ENCODE measurements around the gene ABCA12.

ABCA12 gene

DNA sequence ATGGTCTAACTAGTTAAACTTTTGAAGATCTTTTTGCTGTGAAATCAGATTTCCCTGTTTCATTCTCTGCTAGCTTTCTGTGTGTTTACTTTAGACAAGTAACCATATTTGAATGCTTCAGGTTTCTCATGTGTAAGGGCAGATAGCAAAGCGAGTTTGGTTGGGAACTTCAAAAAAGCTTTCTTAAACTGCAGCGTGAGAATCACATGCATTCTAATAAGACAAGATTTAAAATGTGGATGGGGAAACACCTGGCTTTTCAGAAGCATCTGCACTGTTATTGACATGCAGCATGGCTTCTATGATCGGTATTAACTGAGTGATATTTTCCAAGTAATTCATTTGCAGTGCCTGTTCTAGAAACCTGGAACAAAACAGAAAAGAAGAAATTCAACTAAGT is 119.3 kb downstream of the ABCA12 start:
- Mint-ChIP-seq H3K4me1 (ENCODE audit: low read depth in 2 of 2) (no peaks in the 10 kb centered on the region), H3K9me3 (no peaks in the 10 kb centered on the region), H3K4me3 (no peak overlapping the region), H3K36me3 (ENCODE audit: insufficient read depth) (no peaks in the 10 kb centered on the region), H3K27ac (no peak overlapping the region), H3K27me3 (no peaks in the 10 kb centered on the region)
- ATAC-seq (replicated peaks) (no peak), DNase-seq (no peak)

DNA sequence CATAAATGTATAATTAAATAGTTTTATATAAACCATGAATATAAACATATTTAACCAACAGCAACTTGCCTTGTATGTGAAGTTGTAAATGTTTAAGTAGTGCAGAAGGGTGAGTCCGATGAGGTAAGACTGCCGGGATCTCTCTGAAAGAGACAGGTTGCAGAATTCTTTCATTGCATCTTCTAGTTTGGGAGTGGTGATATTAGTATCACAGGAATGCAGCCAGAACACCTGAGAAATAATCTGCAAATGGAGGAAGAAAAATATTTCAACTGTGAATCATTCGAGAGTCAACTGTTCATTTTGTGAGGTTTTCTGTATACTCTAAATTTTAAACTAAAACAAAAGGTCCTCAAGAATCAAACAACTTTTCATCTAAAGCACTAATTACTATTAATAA is 123.0 kb downstream of the ABCA12 start:
- Mint-ChIP-seq H3K27ac (no peak overlapping the region), H3K4me3 (no peak overlapping the region), H3K27me3 (no peaks in the 10 kb centered on the region), H3K4me1 (ENCODE audit: low read depth in 2 of 2) (no peaks in the 10 kb centered on the region), H3K9me3 (no peaks in the 10 kb centered on the region), H3K36me3 (ENCODE audit: insufficient read depth) (no peaks in the 10 kb centered on the region)
- ATAC-seq (replicated peaks) (no peak), DNase-seq (no peak)

DNA sequence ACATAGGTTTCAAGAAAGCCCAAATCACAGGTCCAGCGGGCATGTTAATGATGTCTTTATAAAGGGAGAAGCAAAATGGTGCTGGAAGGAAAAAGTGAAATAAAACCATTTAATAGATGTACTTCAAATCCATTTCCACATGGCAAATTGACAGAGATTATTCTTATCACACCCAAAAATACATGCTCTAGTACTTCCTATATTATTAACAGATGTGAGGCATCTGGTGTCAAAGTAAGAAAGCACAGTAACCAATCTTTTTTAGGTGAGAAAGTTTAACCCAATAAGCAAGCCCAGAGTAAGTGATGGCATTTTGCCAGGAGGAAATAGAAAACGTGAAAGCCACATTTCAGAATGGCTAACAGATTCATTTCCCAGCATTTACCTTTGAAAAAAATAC is 128.0 kb downstream of the ABCA12 start:
- H3K27me3 Mint-ChIP-seq, result no peaks in the 10 kb centered on the region
- H3K4me3 Mint-ChIP-seq, result no peak overlapping the region
- no peak for ATAC-seq (replicated peaks)

DNA sequence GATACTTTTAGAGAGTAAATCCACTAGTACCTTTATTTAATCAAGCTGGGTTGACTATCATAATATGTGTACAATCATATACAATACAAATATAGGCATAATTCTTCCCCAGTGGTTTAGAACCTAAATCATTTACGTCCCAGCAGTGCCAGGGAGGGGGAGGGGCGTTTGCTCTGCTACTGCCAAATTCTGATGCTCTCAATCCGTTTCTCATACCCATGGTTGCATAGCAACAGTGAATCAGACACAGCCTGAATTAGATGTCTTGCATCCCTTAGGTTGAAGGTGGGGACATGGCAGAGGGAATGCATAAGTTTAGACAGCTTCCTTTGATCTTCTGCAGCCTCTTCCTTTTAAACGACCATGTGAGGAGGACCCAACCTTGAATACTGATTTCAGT is 135.4 kb downstream of the ABCA12 start:
- no peak overlapping the region for H3K4me3 Mint-ChIP-seq
- H3K9me3 Mint-ChIP-seq, result no peaks in the 10 kb centered on the region
- ATAC-seq (replicated peaks) (no peak), DNase-seq (no peak)
- no peak overlapping the region for H3K27ac Mint-ChIP-seq
- H3K27me3 Mint-ChIP-seq, result no peaks in the 10 kb centered on the region
- no peaks in the 10 kb centered on the region for H3K4me1 Mint-ChIP-seq (ENCODE audit: low read depth in 2 of 2)
- H3K36me3 Mint-ChIP-seq (ENCODE audit: insufficient read depth), result no peaks in the 10 kb centered on the region

More for the DNA sequence above, 128.0 kb downstream of the ABCA12 start:
- DNase-seq, result no peak
- no peak overlapping the region for H3K27ac Mint-ChIP-seq
- H3K36me3 Mint-ChIP-seq (ENCODE audit: insufficient read depth), result no peaks in the 10 kb centered on the region
- no peaks in the 10 kb centered on the region for H3K4me1 Mint-ChIP-seq (ENCODE audit: low read depth in 2 of 2)
- H3K9me3 Mint-ChIP-seq, result no peaks in the 10 kb centered on the region

DNA sequence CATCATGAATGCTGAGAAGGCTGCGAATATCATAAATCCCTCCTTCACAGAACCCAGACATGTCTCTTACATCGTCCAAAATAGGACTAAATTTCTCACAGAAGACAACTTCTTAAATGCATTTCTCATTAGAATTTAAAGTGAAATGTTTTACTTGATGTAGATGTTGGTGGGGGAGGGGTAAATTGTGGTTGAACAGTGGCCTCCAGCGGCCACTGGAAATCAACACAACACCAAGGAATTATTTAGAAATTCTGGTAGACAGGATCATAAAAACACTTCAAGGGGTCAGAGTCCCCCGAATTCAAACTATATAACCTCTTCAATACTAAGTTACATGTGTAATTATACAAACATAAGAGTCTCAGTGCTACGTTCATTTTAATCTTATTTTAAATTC is 135.9 kb downstream of the ABCA12 start:
- no peaks in the 10 kb centered on the region for H3K4me1 Mint-ChIP-seq (ENCODE audit: low read depth in 2 of 2)
- H3K27me3 Mint-ChIP-seq, result no peaks in the 10 kb centered on the region
- no peak overlapping the region for H3K4me3 Mint-ChIP-seq
- ATAC-seq (replicated peaks), result no peak
- DNase-seq, result no peak
- H3K36me3 Mint-ChIP-seq (ENCODE audit: insufficient read depth), result no peaks in the 10 kb centered on the region
- no peak overlapping the region for H3K27ac Mint-ChIP-seq
- no peaks in the 10 kb centered on the region for H3K9me3 Mint-ChIP-seq

DNA sequence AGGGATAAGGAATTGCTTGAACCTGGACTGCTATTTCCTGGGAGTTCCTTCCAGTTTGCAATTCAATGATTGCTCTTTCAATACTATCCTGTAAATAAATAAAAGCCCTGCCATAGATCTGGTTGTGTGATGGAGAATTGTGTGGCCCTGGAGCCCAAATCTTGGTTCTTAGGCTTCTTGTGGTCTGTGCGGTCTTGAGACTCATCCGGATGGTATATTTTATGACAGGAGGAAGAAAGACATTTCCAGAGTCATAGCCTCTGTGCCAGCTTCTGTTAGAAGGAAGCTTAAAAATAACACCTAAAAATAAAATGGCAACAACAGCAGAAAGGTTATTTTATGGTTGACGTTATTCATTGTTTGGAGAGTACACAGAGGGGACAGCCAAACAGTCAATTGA is 137.7 kb downstream of the ABCA12 start:
- Mint-ChIP-seq H3K27ac (no peak overlapping the region), H3K9me3 (no peaks in the 10 kb centered on the region), H3K36me3 (ENCODE audit: insufficient read depth) (no peaks in the 10 kb centered on the region), H3K27me3 (no peaks in the 10 kb centered on the region), H3K4me3 (no peak overlapping the region), H3K4me1 (ENCODE audit: low read depth in 2 of 2) (no peaks in the 10 kb centered on the region)
- DNase-seq, result no peak
- no peak for ATAC-seq (replicated peaks)

DNA sequence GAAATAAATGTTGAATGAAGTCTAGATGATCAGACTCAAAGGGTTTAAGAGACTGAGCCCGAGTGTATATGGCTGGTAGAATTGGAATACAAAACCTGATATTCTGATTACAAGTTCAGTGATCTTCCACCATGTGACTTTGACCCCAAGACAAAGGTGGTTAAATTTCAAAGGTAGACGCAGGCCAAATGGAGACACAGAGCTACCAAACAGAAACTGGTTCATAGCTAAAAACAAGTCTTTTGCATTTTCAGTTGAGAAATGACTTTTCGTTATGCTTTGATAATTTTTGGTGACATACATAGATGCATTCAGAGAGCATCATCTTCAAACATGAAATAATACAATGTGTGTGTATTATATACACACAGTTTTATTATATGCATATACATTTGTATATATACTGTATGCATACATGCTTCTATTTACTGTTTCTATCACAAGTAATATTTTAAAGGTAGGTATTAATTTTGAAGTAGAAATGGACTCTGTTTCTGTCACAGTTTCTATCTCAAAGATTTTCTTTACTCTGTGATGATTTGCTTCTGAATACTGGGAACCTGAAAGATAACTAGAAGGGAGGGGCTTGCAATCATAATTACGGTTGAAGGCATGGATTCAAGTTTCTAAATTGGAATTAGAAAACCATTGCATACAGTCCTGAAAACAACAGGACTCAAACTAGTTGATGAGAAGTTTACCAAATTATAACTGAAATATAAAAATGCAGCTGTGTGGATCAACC is 142.3 kb downstream of the ABCA12 start:
- ATAC-seq (replicated peaks) (no peak), DNase-seq (no peak)
- no peak overlapping the region for H3K27ac Mint-ChIP-seq
- no peaks in the 10 kb centered on the region for H3K36me3 Mint-ChIP-seq (ENCODE audit: insufficient read depth)
- H3K4me3 Mint-ChIP-seq, result no peak overlapping the region
- H3K9me3 Mint-ChIP-seq, result no peaks in the 10 kb centered on the region
- H3K4me1 Mint-ChIP-seq (ENCODE audit: low read depth in 2 of 2), result no peaks in the 10 kb centered on the region
- no peaks in the 10 kb centered on the region for H3K27me3 Mint-ChIP-seq

DNA sequence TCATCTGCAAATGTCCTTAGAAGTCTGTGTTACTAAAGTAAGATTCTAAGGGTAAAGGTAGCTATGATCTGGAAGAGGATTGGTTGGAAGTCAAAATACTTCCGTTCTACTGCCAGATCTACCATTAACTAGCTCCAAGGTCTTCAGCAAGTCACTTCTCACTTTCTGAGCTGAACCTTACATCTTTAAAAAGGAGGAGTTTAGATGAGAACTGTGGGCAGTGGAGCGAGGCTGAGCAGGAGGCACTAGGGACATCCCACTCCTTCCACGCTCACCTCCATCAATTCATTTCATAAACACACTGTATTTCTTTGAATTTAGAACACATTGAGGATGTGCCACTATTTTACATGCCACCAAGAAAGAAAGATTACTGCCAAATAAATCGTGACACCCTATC is 143.0 kb downstream of the ABCA12 start:
- H3K9me3 Mint-ChIP-seq, result no peaks in the 10 kb centered on the region
- ATAC-seq (replicated peaks) (no peak), DNase-seq (no peak)
- no peaks in the 10 kb centered on the region for H3K36me3 Mint-ChIP-seq (ENCODE audit: insufficient read depth)
- H3K4me1 Mint-ChIP-seq (ENCODE audit: low read depth in 2 of 2), result no peaks in the 10 kb centered on the region
- no peak overlapping the region for H3K27ac Mint-ChIP-seq
- no peak overlapping the region for H3K4me3 Mint-ChIP-seq
- no peaks in the 10 kb centered on the region for H3K27me3 Mint-ChIP-seq

DNA sequence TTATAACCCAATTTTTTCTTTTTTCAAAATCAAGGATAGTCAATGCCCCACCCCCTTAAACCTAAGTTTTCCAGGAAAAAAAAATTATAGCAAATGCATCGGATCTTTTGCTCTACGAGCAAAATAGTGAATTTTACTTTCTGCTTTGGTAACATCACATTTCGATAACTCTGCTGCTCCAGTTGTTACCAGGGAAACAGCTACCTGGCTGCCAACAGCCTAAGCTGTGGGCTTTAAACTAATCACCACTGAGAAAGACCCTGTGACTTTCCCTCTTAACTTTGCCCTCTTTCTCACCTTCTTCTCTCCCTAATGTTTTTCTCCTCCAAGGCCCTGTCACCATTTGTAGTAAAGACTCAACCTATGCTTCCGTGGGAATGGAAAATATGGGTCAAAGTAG is 145.5 kb downstream of the ABCA12 start:
- Mint-ChIP-seq H3K4me3 (no peak overlapping the region), H3K27ac (no peak overlapping the region), H3K27me3 (no peaks in the 10 kb centered on the region), H3K4me1 (ENCODE audit: low read depth in 2 of 2) (no peaks in the 10 kb centered on the region), H3K9me3 (no peaks in the 10 kb centered on the region), H3K36me3 (ENCODE audit: insufficient read depth) (no peaks in the 10 kb centered on the region)
- DNase-seq (no peak), ATAC-seq (replicated peaks) (no peak)

DNA sequence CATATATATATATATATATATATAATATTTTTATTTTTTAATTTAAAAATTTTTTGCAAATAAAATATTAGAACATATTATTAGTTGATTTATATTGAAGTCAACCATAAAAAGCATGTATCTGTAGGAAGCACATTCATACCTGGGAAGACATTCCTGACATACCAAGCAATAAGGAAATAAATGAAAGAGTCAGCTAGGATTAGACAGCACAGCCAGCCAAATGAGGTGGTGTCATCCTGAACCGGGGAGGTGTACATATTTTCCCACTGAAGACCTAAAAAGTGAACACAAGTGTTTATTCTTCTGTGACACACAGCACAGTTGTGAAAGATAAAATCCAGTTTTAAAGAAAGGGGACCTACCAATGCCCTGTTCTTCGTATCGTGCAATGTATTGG is 149.2 kb downstream of the ABCA12 start:
- no peaks in the 10 kb centered on the region for H3K4me1 Mint-ChIP-seq (ENCODE audit: low read depth in 2 of 2)

DNA sequence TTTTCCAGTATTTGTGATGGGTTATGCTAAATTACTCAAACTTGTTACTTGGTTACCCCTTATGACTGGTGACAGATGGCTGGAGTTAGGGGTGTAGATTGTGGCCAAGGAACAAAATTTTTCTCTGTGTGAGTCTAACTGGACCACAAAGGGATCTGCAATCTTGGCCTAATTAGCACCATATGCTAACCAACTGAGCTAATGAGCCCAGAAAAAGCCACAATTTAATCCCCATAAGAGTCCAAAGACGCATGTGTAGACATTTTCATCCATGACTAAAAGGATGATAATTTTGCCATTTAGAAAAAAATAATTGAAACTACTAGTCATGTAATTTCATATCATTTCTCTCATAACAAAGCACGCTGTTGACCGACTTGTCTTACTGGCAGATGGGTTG is 151.2 kb downstream of the ABCA12 start:
- H3K4me1 Mint-ChIP-seq (ENCODE audit: low read depth in 2 of 2), result no peaks in the 10 kb centered on the region

More for the DNA sequence above, 149.2 kb downstream of the ABCA12 start:
- ATAC-seq (replicated peaks) (no peak), DNase-seq (no peak)
- no peak overlapping the region for H3K27ac Mint-ChIP-seq
- H3K9me3 Mint-ChIP-seq, result peaks cover 0 to 2% of the 10 kb centered on the region in 2 donors
- no peaks in the 10 kb centered on the region for H3K27me3 Mint-ChIP-seq
- no peak overlapping the region for H3K4me3 Mint-ChIP-seq
- no peaks in the 10 kb centered on the region for H3K36me3 Mint-ChIP-seq (ENCODE audit: insufficient read depth)

DNA sequence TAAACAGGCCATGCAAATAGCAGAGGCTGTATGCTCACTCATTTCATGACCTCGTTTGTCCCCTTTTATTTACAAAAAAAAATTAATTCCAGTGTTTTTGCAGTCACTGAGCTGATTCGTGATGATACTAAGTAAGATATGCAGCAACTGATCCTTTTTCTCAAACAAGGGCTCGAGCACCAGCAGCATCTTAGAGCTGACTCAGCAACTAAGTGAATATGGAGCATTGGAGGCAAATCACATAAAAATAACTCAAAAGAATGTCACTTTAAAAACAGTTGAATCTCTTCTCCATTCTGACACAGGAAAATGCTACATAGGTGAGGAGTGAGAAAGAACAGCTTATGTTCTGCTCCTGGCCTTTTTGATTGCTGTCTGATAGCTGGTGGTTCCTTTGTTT is 152.8 kb downstream of the ABCA12 start:
- DNase-seq (no peak), ATAC-seq (replicated peaks) (no peak)
- H3K9me3 Mint-ChIP-seq, result peaks cover 0 to 2% of the 10 kb centered on the region in 2 donors
- no peak overlapping the region for H3K27ac Mint-ChIP-seq
- H3K4me1 Mint-ChIP-seq (ENCODE audit: low read depth in 2 of 2), result no peaks in the 10 kb centered on the region
- no peak overlapping the region for H3K4me3 Mint-ChIP-seq
- H3K27me3 Mint-ChIP-seq, result no peaks in the 10 kb centered on the region
- H3K36me3 Mint-ChIP-seq (ENCODE audit: insufficient read depth), result no peaks in the 10 kb centered on the region

More for the DNA sequence above, 151.2 kb downstream of the ABCA12 start:
- Mint-ChIP-seq H3K27ac (no peak overlapping the region), H3K36me3 (ENCODE audit: insufficient read depth) (no peaks in the 10 kb centered on the region), H3K27me3 (no peaks in the 10 kb centered on the region), H3K9me3 (peaks cover 0 to 2% of the 10 kb centered on the region in 2 donors), H3K4me3 (no peak overlapping the region)
- DNase-seq (no peak), ATAC-seq (replicated peaks) (no peak)

DNA sequence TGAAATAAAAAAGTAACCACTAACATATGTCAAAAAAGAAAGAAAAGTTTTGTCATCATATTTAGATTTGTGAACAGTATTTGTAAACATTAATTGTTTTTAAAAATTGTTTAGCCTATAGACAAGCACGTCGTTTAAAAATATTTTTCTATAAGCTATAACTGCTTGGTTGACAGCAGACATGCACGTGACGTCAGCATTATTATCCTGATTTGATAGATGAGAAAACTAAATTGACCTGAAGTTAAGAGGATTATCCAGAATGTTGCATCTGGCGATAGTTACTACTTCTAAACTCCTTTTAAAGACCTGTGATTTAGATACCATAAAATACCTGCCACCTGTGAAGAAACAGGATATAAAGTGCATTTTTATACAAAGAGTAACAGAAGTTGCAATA is 172.0 kb downstream of the ABCA12 start:
- DNase-seq, result no peak
- Mint-ChIP-seq H3K27ac (no peak overlapping the region), H3K4me1 (ENCODE audit: low read depth in 2 of 2) (no peaks in the 10 kb centered on the region), H3K36me3 (ENCODE audit: insufficient read depth) (no peaks in the 10 kb centered on the region), H3K9me3 (peaks cover 2 to 6% of the 10 kb centered on the region in 2 donors), H3K27me3 (peaks cover 0 to 10% of the 10 kb centered on the region in 2 donors), H3K4me3 (no peak overlapping the region)
- ATAC-seq (replicated peaks), result no peak

DNA sequence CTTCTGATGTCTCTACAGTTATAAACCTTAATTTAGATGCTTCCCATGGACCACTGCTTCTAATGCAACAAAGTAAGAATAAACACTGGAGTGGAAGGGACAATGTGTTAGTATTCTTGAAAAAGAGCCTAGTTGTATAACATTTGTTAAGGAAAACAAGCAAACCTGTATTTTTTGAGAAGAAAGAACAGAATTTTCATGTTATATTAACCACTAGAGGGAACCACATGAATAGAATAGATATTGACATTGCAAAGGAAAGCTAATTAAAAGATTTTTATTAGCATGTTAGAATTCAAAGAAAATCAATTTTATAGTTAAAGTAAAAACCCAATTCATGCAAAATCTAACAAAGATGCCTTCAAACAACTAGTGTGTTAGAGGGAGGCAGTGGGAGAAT is 177.7 kb downstream of the ABCA12 start:
- DNase-seq (no peak), ATAC-seq (replicated peaks) (no peak)
- Mint-ChIP-seq H3K36me3 (ENCODE audit: insufficient read depth) (no peaks in the 10 kb centered on the region), H3K27ac (no peak overlapping the region), H3K4me3 (no peak overlapping the region), H3K27me3 (peaks cover 0 to 10% of the 10 kb centered on the region in 2 donors), H3K4me1 (ENCODE audit: low read depth in 2 of 2) (no peaks in the 10 kb centered on the region), H3K9me3 (peaks cover 2 to 6% of the 10 kb centered on the region in 2 donors)

DNA sequence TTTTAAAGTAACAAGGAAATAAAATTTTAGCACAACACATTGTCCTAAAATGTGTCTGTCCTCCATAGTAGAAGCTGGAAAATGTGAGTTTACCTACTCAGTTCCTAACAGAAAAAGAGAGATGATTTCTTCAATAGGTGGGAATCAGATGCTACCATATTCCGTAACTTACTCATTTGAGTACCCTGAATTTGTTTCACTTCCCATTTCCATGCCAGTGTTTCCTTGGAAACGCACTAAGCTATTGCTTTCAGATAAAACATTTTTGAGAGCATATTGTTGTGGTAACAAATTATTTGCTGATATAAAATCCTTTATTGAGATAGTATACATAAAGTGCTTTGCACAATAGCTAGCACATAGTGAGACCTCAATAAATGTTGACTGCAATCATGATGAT is 191.5 kb downstream of the ABCA12 start:
- no peak overlapping the region for H3K4me3 Mint-ChIP-seq
- H3K36me3 Mint-ChIP-seq (ENCODE audit: insufficient read depth), result no peaks in the 10 kb centered on the region
- H3K27me3 Mint-ChIP-seq, result no peaks in the 10 kb centered on the region
- no peaks in the 10 kb centered on the region for H3K9me3 Mint-ChIP-seq
- ATAC-seq (replicated peaks) (no peak), DNase-seq (no peak)
- no peaks in the 10 kb centered on the region for H3K4me1 Mint-ChIP-seq (ENCODE audit: low read depth in 2 of 2)
- H3K27ac Mint-ChIP-seq, result no peak overlapping the region
